22Rv1 (cell line): Measurements from ENCODE around the gene MGME1.

Experiments
- ZFX ChIP-seq: fragments of 450-650 bp; IDR thresholded peaks from 2 replicates; pipeline ENCODE4 v1.6.1; 2017; ENCODE audit warnings: antibody characterized with exemption, borderline replicate concordance
- TF ChIP-seq, protein P1 (sequence below): fragments of 450-650 bp; IDR thresholded peaks from 2 replicates; pipeline ENCODE4 v1.5.1; 2017; ENCODE audit warnings: mild to moderate bottlenecking

DNA sequence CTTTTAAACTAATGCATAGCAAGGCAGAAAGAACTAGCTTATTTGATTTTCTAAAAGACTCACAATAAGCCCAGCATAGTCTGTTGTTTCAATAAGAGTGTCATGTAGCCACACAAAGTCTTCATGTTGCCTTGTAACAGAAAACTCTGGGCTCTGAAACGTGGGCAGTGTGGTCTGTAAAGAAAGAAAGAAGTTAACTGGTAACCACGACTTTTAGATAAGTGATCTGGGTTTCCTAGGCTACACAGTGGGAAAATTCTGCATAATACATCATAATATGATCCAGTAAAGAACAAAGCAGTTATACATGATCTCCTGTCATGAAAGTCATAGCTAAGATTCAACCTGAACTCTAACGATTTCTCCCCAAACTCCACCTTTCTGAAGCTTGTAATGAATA lies 13.5 kb upstream of the MGME1 start:
- TF ChIP-seq, protein P1, sequence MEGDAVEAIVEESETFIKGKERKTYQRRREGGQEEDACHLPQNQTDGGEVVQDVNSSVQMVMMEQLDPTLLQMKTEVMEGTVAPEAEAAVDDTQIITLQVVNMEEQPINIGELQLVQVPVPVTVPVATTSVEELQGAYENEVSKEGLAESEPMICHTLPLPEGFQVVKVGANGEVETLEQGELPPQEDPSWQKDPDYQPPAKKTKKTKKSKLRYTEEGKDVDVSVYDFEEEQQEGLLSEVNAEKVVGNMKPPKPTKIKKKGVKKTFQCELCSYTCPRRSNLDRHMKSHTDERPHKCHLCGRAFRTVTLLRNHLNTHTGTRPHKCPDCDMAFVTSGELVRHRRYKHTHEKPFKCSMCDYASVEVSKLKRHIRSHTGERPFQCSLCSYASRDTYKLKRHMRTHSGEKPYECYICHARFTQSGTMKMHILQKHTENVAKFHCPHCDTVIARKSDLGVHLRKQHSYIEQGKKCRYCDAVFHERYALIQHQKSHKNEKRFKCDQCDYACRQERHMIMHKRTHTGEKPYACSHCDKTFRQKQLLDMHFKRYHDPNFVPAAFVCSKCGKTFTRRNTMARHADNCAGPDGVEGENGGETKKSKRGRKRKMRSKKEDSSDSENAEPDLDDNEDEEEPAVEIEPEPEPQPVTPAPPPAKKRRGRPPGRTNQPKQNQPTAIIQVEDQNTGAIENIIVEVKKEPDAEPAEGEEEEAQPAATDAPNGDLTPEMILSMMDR, result no peak
- no peak for TF ChIP-seq ZFX
